LoVo (cell line): ENCODE results near the gene CPNE7.

Experiments used
- DNase-seq: peaks from one replicate; pipeline ENCODE4 v3.0.0-alpha.2; 2016; ENCODE audit warnings: low spot score

Gene CPNE7

GRCh38 chr16:89604764-89605163, 29.2 kb downstream of the CPNE7 start:
- DNase-seq: no peak

- DNase-seq: no peak
These were observed 29.8 kb downstream of the CPNE7 start for GRCh38 chr16:89605186-89605970.

GRCh38 chr16:89606006-89606405, 30.4 kb downstream of the CPNE7 start:
- no peak for DNase-seq

GRCh38 chr16:89607453-89607852, 31.9 kb downstream of the CPNE7 start:
- no peak for DNase-seq

- DNase-seq: no peak
These were observed 32.6 kb downstream of the CPNE7 start for GRCh38 chr16:89607937-89608740.

- DNase-seq: no peak
These were observed 34.5 kb downstream of the CPNE7 start for GRCh38 chr16:89610108-89610453.

- no peak for DNase-seq
These were observed 37.0 kb downstream of the CPNE7 start for GRCh38 chr16:89612415-89613166.

GRCh38 chr16:89613231-89613953, 37.8 kb downstream of the CPNE7 start, which contains the start of gene DPEP1:
Gene DPEP1, plus strand, starts transcription at chr16:89613642. Its CDS starts 16,769 bp downstream, at chr16:89630411.
- DNase-seq: no peak

- no peak for DNase-seq
These were observed 38.4 kb downstream of the CPNE7 start for GRCh38 chr16:89613954-89614459.

GRCh38 chr16:89615176-89615575, 39.6 kb downstream of the CPNE7 start:
- no peak for DNase-seq

GRCh38 chr16:89615596-89616090, 40.1 kb downstream of the CPNE7 start:
- no peak for DNase-seq

- DNase-seq: no peak
These were observed 41.1 kb downstream of the CPNE7 start for GRCh38 chr16:89616623-89617022.

- no peak for DNase-seq
These were observed 41.5 kb downstream of the CPNE7 start for GRCh38 chr16:89617036-89617435.

GRCh38 chr16:89618109-89618998, 42.8 kb downstream of the CPNE7 start:
- no peak for DNase-seq

- no peak for DNase-seq
These were observed 44.3 kb downstream of the CPNE7 start for GRCh38 chr16:89619840-89620239.

- DNase-seq: no peak
These were observed 44.9 kb downstream of the CPNE7 start for GRCh38 chr16:89620406-89620841.

GRCh38 chr16:89621136-89621697, 45.7 kb downstream of the CPNE7 start:
- DNase-seq: no peak

GRCh38 chr16:89621698-89622409, 46.3 kb downstream of the CPNE7 start:
- DNase-seq: no peak

GRCh38 chr16:89623511-89624261, 48.1 kb downstream of the CPNE7 start:
- DNase-seq: no peak
